Endothelial cell (in vitro differentiated cells): Measurements from ENCODE around the gene AKIP1. TPM values are rescaled to one million over a fixed set of nuclear protein-coding genes. Genes with fewer than 3 reads are reported as not detected.
A peak's percentile ranks its signal among the peaks of the same experiment; 100 is the strongest.

Experiments used
- DNase-seq: peaks from one replicate; pipeline ENCODE4 v3.0.0; 2021; ENCODE audit warnings: low spot score
- H3K27ac Mint-ChIP-seq: one replicate; pipeline ENCODE4 v1.8.0; 2021; ENCODE audit warnings: mixed read lengths, inconsistent platforms; ENCODE audit not compliant: unreplicated experiment
- H3K27me3 Mint-ChIP-seq: one replicate; pipeline ENCODE4 v1.8.0; 2021; ENCODE audit warnings: mild to moderate bottlenecking, moderate library complexity, mixed read lengths, inconsistent platforms; ENCODE audit not compliant: unreplicated experiment
- H3K36me3 Mint-ChIP-seq: one replicate; pipeline ENCODE4 v1.8.0; 2021; ENCODE audit warnings: mild to moderate bottlenecking, low read depth, mixed read lengths, inconsistent platforms; ENCODE audit not compliant: unreplicated experiment
- H3K4me1 Mint-ChIP-seq: one replicate; pipeline ENCODE4 v1.8.0; 2021; ENCODE audit warnings: mild to moderate bottlenecking, mixed read lengths, inconsistent platforms; ENCODE audit not compliant: unreplicated experiment
- H3K4me3 Mint-ChIP-seq: one replicate; pipeline ENCODE4 v1.8.0; 2021; ENCODE audit warnings: mild to moderate bottlenecking, mixed read lengths, inconsistent platforms; ENCODE audit not compliant: unreplicated experiment
- H3K9me3 Mint-ChIP-seq: one replicate; pipeline ENCODE4 v1.8.0; 2021; ENCODE audit warnings: mixed read lengths, inconsistent platforms; ENCODE audit not compliant: unreplicated experiment
- total RNA-seq: library from RNA; stranded (reverse); fragmentation: NEBNext Ultra II Directional; extraction: Animal tissue kit (Norgen Biotek cat#: 25700); gene quantifications from one replicate; pipeline ENCODE4 v1.2.1, GENCODE V29; 2021; ENCODE audit not compliant: unreplicated experiment
- TF ChIP-seq, protein P1 (sequence below): fragments of 200-600 bp; sonication (generic); IDR thresholded peaks from one replicate; pipeline ENCODE4 v1.5.0; 2021; ENCODE audit warnings: antibody characterized with exemption; ENCODE audit not compliant: unreplicated experiment

Gene AKIP1
- total RNA-seq, 1 donor from 2014 or later: 20.8 TPM

- H3K27ac Mint-ChIP-seq: no peak overlapping the region
- TF ChIP-seq, protein P1, sequence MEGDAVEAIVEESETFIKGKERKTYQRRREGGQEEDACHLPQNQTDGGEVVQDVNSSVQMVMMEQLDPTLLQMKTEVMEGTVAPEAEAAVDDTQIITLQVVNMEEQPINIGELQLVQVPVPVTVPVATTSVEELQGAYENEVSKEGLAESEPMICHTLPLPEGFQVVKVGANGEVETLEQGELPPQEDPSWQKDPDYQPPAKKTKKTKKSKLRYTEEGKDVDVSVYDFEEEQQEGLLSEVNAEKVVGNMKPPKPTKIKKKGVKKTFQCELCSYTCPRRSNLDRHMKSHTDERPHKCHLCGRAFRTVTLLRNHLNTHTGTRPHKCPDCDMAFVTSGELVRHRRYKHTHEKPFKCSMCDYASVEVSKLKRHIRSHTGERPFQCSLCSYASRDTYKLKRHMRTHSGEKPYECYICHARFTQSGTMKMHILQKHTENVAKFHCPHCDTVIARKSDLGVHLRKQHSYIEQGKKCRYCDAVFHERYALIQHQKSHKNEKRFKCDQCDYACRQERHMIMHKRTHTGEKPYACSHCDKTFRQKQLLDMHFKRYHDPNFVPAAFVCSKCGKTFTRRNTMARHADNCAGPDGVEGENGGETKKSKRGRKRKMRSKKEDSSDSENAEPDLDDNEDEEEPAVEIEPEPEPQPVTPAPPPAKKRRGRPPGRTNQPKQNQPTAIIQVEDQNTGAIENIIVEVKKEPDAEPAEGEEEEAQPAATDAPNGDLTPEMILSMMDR: peak; percentile 3
- peaks cover 10% of the 10 kb centered on the region for H3K36me3 Mint-ChIP-seq
- H3K9me3 Mint-ChIP-seq: no peaks in the 10 kb centered on the region
- no peak for DNase-seq
- H3K27me3 Mint-ChIP-seq: peaks cover 8% of the 10 kb centered on the region
- no peak overlapping the region for H3K4me3 Mint-ChIP-seq
- peaks cover 21% of the 10 kb centered on the region for H3K4me1 Mint-ChIP-seq
Observed at GRCh38 chr11:8914661-8915018, 3.7 kb downstream of the AKIP1 start.

DNA sequence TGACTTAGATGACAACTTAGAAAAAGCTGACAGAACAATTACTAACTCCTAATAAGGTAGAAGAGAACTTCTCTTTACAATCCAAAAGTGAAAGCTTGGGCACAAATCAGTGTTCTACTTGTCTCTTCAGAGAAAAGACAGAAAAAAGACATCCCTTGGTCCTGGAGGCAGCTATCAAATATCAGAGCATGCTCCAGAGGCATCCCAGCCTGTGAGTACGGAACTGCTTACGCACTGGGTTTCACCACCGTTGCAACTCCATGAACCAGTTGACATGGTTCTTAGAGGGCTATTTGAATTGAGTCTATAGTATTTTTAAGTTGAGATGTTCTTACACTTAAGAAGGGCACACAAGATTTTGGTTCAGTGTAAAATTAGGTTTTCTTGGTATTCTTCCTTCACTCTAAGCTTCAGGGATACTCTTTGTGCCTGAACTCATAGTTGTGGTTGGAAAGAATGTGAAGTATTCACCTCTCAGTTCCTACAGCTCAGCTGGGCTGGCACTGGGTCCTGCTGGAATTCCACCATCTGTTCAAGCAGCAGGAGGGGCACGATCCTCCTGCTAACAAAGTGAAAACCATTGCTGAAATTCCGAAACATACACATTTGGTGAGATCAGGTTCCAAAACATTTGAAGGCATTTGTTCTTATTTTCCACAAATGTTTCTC, 6.3 kb downstream of the AKIP1 start:
- DNase-seq: no peak
- peaks cover 19% of the 10 kb centered on the region for H3K4me1 Mint-ChIP-seq
- peaks cover 10% of the 10 kb centered on the region for H3K36me3 Mint-ChIP-seq

DNA sequence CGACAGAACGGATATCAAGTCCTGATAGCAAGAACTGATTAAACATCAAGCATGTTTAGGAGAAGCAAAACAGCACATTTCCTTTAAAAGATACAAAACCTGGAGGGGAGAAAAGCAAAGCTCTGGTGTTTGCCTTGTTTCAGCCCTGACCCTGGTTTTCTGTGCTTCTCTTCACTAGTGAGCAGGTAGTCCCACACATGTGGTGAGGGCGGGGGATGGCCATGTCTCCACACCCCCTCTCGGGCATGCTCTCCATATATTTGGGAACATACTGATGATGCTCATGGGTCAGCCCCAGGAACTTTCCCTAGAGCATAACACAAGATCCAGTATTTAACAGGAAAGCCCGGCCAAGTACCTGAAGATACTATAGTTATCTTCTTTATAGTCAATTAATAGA, 11.7 kb downstream of the AKIP1 start:
- Mint-ChIP-seq H3K36me3 (peaks cover 17% of the 10 kb centered on the region), H3K9me3 (no peaks in the 10 kb centered on the region), H3K4me3 (no peak overlapping the region), H3K27ac (no peak overlapping the region), H3K4me1 (peaks cover 4% of the 10 kb centered on the region), H3K27me3 (peaks cover 1% of the 10 kb centered on the region)
- TF ChIP-seq, protein P1: no peak
- no peak for DNase-seq

More for the DNA sequence above, 6.3 kb downstream of the AKIP1 start:
- peaks cover 3% of the 10 kb centered on the region for H3K27me3 Mint-ChIP-seq
- TF ChIP-seq, protein P1: no peak
- H3K4me3 Mint-ChIP-seq: peak overlapping the region; percentile 19
- no peaks in the 10 kb centered on the region for H3K9me3 Mint-ChIP-seq
- peak overlapping the region; percentile 54 for H3K27ac Mint-ChIP-seq

GRCh38 chr11:8925711-8926110, 14.7 kb downstream of the AKIP1 start:
- Mint-ChIP-seq H3K27ac (no peak overlapping the region), H3K4me3 (no peak overlapping the region), H3K4me1 (peaks cover 4% of the 10 kb centered on the region), H3K27me3 (peaks cover 3% of the 10 kb centered on the region), H3K36me3 (peaks cover 7% of the 10 kb centered on the region), H3K9me3 (no peaks in the 10 kb centered on the region)
- no peak for DNase-seq
- TF ChIP-seq, protein P1: no peak

DNA sequence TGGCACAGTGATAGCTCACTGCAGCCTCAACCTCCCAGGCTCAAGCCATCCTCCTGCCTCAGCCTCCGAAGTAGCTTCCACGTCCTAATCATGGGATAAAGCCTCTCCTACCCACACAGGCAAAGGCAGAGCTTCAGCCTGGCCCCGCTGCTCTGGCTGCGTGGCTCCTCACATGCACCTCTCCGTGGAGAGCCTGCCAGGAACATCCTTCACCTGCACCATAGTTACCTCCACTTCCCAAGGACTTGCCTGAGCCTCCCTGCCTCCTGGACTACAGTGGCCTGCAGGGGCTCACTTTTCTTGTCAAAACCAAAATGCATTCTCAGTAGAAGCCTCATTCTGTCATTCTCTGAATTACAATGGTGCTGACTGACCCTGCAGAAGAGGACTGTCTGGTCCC, 15.2 kb downstream of the AKIP1 start:
- DNase-seq: no peak
- no peaks in the 10 kb centered on the region for H3K9me3 Mint-ChIP-seq
- TF ChIP-seq, protein P1: no peak
- peaks cover 3% of the 10 kb centered on the region for H3K27me3 Mint-ChIP-seq
- H3K36me3 Mint-ChIP-seq: peaks cover 7% of the 10 kb centered on the region
- H3K27ac Mint-ChIP-seq: no peak overlapping the region
- H3K4me3 Mint-ChIP-seq: no peak overlapping the region
- H3K4me1 Mint-ChIP-seq: peaks cover 4% of the 10 kb centered on the region
